Loucy (cell line): ENCODE results near the gene MYBBP1A.

Experiments
- CTCF ChIP-seq: fragments of 200-600 bp; sonication (generic); conservative IDR thresholded peaks from 2 replicates; pipeline ENCODE4 v1.5.1; 2014; ENCODE audit warnings: mild to moderate bottlenecking, antibody characterized with exemption, low read length
- EZH2phosphoT487 ChIP-seq: fragments of 200-600 bp; IDR thresholded peaks from 2 replicates; pipeline ENCODE4 v1.6.1; 2018; ENCODE audit warnings: antibody characterized with exemption, mild to moderate bottlenecking, moderate library complexity, borderline replicate concordance

- TF ChIP-seq CTCF (no peak), EZH2phosphoT487 (no peak)
These were observed 34.1 kb downstream of the MYBBP1A start for GRCh38 chr17:4520894-4521600.
